Measurements from ENCODE around the gene ZDHHC3.

- no peak for TF ChIP-seq POLR2A (IDR thresholded peaks at IDR 0.05; ENCODE audit: low read length)
- no peak for TF ChIP-seq GATA1 (IDR thresholded peaks at IDR 0.05; ENCODE audit: low read depth, low read length)
These were observed 36.4 kb downstream of the ZDHHC3 start for GRCh38 chr3:44939581-44940036.
